ENCODE data around the gene NR1H4. TPM values are rescaled to one million over a fixed set of nuclear protein-coding genes. Genes with fewer than 3 reads are reported as not detected.
"Not testable (repeated sequence)": the region's sequence is repeated elsewhere in the genome, so short reads cannot be mapped to it uniquely, and the experiment has no call there.

The NR1H4 gene
- total RNA-seq, 2 donors from 2014 or later: not detected

- H3K4me1 Mint-ChIP-seq (ENCODE audit: low read depth in 2 of 2): no peaks in the 10 kb centered on the region
- H3K27me3 Mint-ChIP-seq: peaks cover 4 to 21% of the 10 kb centered on the region in 2 donors
- ATAC-seq (no peak), DNase-seq (ENCODE audit: low spot score) (no peak)
- H3K27ac Mint-ChIP-seq: no peak overlapping the region
- H3K36me3 Mint-ChIP-seq: no peaks in the 10 kb centered on the region
- H3K9me3 Mint-ChIP-seq: peaks cover 5% of the 10 kb centered on the region
- H3K4me3 Mint-ChIP-seq: no peak overlapping the region
Measured at GRCh38 chr12:100484183-100484886, 10.7 kb downstream of the NR1H4 start.

- Mint-ChIP-seq H3K27ac (no peak overlapping the region), H3K4me3 (no peak overlapping the region), H3K4me1 (ENCODE audit: low read depth in 2 of 2) (no peaks in the 10 kb centered on the region), H3K9me3 (peaks cover under 1% of the 10 kb centered on the region), H3K36me3 (no peaks in the 10 kb centered on the region), H3K27me3 (peaks cover 0 to 18% of the 10 kb centered on the region in 2 donors)
- DNase-seq (ENCODE audit: low spot score) (no peak), ATAC-seq (no peak)
Measured at GRCh38 chr12:100484891-100485471, 11.3 kb downstream of the NR1H4 start.

GRCh38 chr12:100485983-100486382 lies 12.3 kb downstream of the NR1H4 start:
- no peaks in the 10 kb centered on the region for H3K36me3 Mint-ChIP-seq
- H3K27me3 Mint-ChIP-seq: peaks cover 0 to 13% of the 10 kb centered on the region in 2 donors

GRCh38 chr12:100489251-100489820 lies 15.7 kb downstream of the NR1H4 start:
- ATAC-seq (no peak), DNase-seq (ENCODE audit: low spot score) (no peak)
- no peaks in the 10 kb centered on the region for H3K36me3 Mint-ChIP-seq
- no peak overlapping the region for H3K4me3 Mint-ChIP-seq
- H3K9me3 Mint-ChIP-seq: no peaks in the 10 kb centered on the region
- H3K4me1 Mint-ChIP-seq (ENCODE audit: low read depth in 2 of 2): no peaks in the 10 kb centered on the region
- peaks cover 3 to 11% of the 10 kb centered on the region in 2 donors for H3K27me3 Mint-ChIP-seq
- no peak overlapping the region for H3K27ac Mint-ChIP-seq

More at GRCh38 chr12:100485983-100486382, 12.3 kb downstream of the NR1H4 start:
- no peak for DNase-seq (ENCODE audit: low spot score)
- H3K9me3 Mint-ChIP-seq: no peaks in the 10 kb centered on the region
- no peak overlapping the region for H3K4me3 Mint-ChIP-seq
- no peak overlapping the region for H3K27ac Mint-ChIP-seq
- ATAC-seq: no peak
- no peaks in the 10 kb centered on the region for H3K4me1 Mint-ChIP-seq (ENCODE audit: low read depth in 2 of 2)

GRCh38 chr12:100490056-100490455 lies 16.4 kb downstream of the NR1H4 start:
- DNase-seq (ENCODE audit: low spot score) (no peak), ATAC-seq (no peak)
- no peaks in the 10 kb centered on the region for H3K4me1 Mint-ChIP-seq (ENCODE audit: low read depth in 2 of 2)
- H3K27me3 Mint-ChIP-seq: peaks cover 4 to 6% of the 10 kb centered on the region in 2 donors
- no peaks in the 10 kb centered on the region for H3K36me3 Mint-ChIP-seq
- H3K9me3 Mint-ChIP-seq: no peaks in the 10 kb centered on the region
- no peak overlapping the region for H3K27ac Mint-ChIP-seq
- no peak overlapping the region for H3K4me3 Mint-ChIP-seq

GRCh38 chr12:100491104-100491503 lies 17.4 kb downstream of the NR1H4 start:
- Mint-ChIP-seq H3K4me3 (no peak overlapping the region), H3K27ac (no peak overlapping the region), H3K4me1 (ENCODE audit: low read depth in 2 of 2) (no peaks in the 10 kb centered on the region), H3K27me3 (peaks cover 5 to 6% of the 10 kb centered on the region in 2 donors), H3K9me3 (no peaks in the 10 kb centered on the region), H3K36me3 (no peaks in the 10 kb centered on the region)
- ATAC-seq (peak in 1 of 2 donors; percentile 40), DNase-seq (ENCODE audit: low spot score) (no peak)

GRCh38 chr12:100493396-100494012 lies 19.8 kb downstream of the NR1H4 start:
- ATAC-seq: no peak
- no peak for DNase-seq (ENCODE audit: low spot score)
- Mint-ChIP-seq H3K9me3 (no peaks in the 10 kb centered on the region), H3K27ac (no peak overlapping the region), H3K36me3 (no peaks in the 10 kb centered on the region), H3K27me3 (peaks cover 5 to 6% of the 10 kb centered on the region in 2 donors), H3K4me3 (no peak overlapping the region), H3K4me1 (ENCODE audit: low read depth in 2 of 2) (no peaks in the 10 kb centered on the region)

- Mint-ChIP-seq H3K27ac (no peak overlapping the region), H3K4me1 (ENCODE audit: low read depth in 2 of 2) (no peaks in the 10 kb centered on the region), H3K4me3 (no peak overlapping the region), H3K9me3 (no peaks in the 10 kb centered on the region), H3K27me3 (peaks cover 5 to 6% of the 10 kb centered on the region in 2 donors), H3K36me3 (no peaks in the 10 kb centered on the region)
- ATAC-seq (no peak), DNase-seq (ENCODE audit: low spot score) (no peak)
Measured at GRCh38 chr12:100494026-100494425, 20.4 kb downstream of the NR1H4 start.

GRCh38 chr12:100494538-100494937 lies 20.9 kb downstream of the NR1H4 start:
- ATAC-seq: no peak
- no peaks in the 10 kb centered on the region for H3K9me3 Mint-ChIP-seq
- H3K4me3 Mint-ChIP-seq: no peak overlapping the region

GRCh38 chr12:100497105-100497795 lies 23.6 kb downstream of the NR1H4 start:
- H3K9me3 Mint-ChIP-seq: no peaks in the 10 kb centered on the region
- no peak for DNase-seq (ENCODE audit: low spot score)
- peaks cover 0 to 2% of the 10 kb centered on the region in 2 donors for H3K27me3 Mint-ChIP-seq
- no peak overlapping the region for H3K27ac Mint-ChIP-seq
- no peak for ATAC-seq
- H3K4me1 Mint-ChIP-seq (ENCODE audit: low read depth in 2 of 2): no peaks in the 10 kb centered on the region
- no peaks in the 10 kb centered on the region for H3K36me3 Mint-ChIP-seq
- H3K4me3 Mint-ChIP-seq: no peak overlapping the region

More at GRCh38 chr12:100494538-100494937, 20.9 kb downstream of the NR1H4 start:
- Mint-ChIP-seq H3K4me1 (ENCODE audit: low read depth in 2 of 2) (no peaks in the 10 kb centered on the region), H3K27me3 (peaks cover 5 to 6% of the 10 kb centered on the region in 2 donors), H3K36me3 (no peaks in the 10 kb centered on the region), H3K27ac (no peak overlapping the region)
- no peak for DNase-seq (ENCODE audit: low spot score)

- Mint-ChIP-seq H3K27me3 (peaks cover 0 to 2% of the 10 kb centered on the region in 2 donors), H3K36me3 (no peaks in the 10 kb centered on the region), H3K4me3 (no peak overlapping the region), H3K27ac (no peak overlapping the region), H3K9me3 (no peaks in the 10 kb centered on the region), H3K4me1 (ENCODE audit: low read depth in 2 of 2) (no peaks in the 10 kb centered on the region)
- DNase-seq (ENCODE audit: low spot score) (no peak), ATAC-seq (no peak)
Measured at GRCh38 chr12:100498141-100498540, 24.5 kb downstream of the NR1H4 start.

GRCh38 chr12:100499416-100499815 lies 25.8 kb downstream of the NR1H4 start:
- Mint-ChIP-seq H3K4me3 (no peak overlapping the region), H3K36me3 (no peaks in the 10 kb centered on the region)
- no peak for ATAC-seq

GRCh38 chr12:100502718-100503117 lies 29.1 kb downstream of the NR1H4 start:
- not testable (repeated sequence) for ATAC-seq; H3K36me3 Mint-ChIP-seq; H3K9me3 Mint-ChIP-seq; H3K4me3 Mint-ChIP-seq; H3K27ac Mint-ChIP-seq; H3K4me1 Mint-ChIP-seq (ENCODE audit: low read depth in 2 of 2); DNase-seq (ENCODE audit: low spot score); H3K27me3 Mint-ChIP-seq

More at GRCh38 chr12:100499416-100499815, 25.8 kb downstream of the NR1H4 start:
- DNase-seq (ENCODE audit: low spot score): no peak
- Mint-ChIP-seq H3K27ac (no peak overlapping the region), H3K9me3 (no peaks in the 10 kb centered on the region), H3K4me1 (ENCODE audit: low read depth in 2 of 2) (no peaks in the 10 kb centered on the region), H3K27me3 (peaks cover 0 to 2% of the 10 kb centered on the region in 2 donors)

Data from natural killer cell treated with Interleukin-12 subunit alpha and Interleukin-12 subunit beta and Interleukin-15 and Interleukin-18, amount 100 ng/mL, for 72 hours (primary cell).